ENCODE results near the gene CEP112.
"Not testable (repeated sequence)": the region's sequence is repeated elsewhere in the genome, so short reads cannot be mapped to it uniquely, and the experiment has no call there.

CEP112 gene

GRCh38 chr17:66089764-66090163 lies 102.2 kb downstream of the CEP112 start:
- TF ChIP-seq CTCF (IDR thresholded peaks at IDR 0.05; ENCODE audit: low read depth, low read length): no peak
- H3K4me1 ChIP-seq: no peaks in the 10 kb centered on the region
- DNase-seq: no peak
- H3K9me3 ChIP-seq: no peaks in the 10 kb centered on the region
- H3K36me3 ChIP-seq: no peaks in the 10 kb centered on the region
- H3K27me3 ChIP-seq: no peaks in the 10 kb centered on the region
- no peak overlapping the region for H3K4me3 ChIP-seq (ENCODE audit: low read depth, low read length)

GRCh38 chr17:66088173-66088572 lies 103.8 kb downstream of the CEP112 start:
- Histone ChIP-seq H3K4me1 (no peaks in the 10 kb centered on the region), H3K9me3 (no peaks in the 10 kb centered on the region), H3K27me3 (no peaks in the 10 kb centered on the region), H3K4me3 (ENCODE audit: low read depth, low read length) (no peak overlapping the region), H3K36me3 (no peaks in the 10 kb centered on the region)
- no peak for DNase-seq
- no peak for TF ChIP-seq CTCF (IDR thresholded peaks at IDR 0.05; ENCODE audit: low read depth, low read length)

GRCh38 chr17:66087073-66087472 lies 104.9 kb downstream of the CEP112 start:
- H3K36me3 ChIP-seq: no peaks in the 10 kb centered on the region
- DNase-seq: no peak
- no peaks in the 10 kb centered on the region for H3K9me3 ChIP-seq
- no peak overlapping the region for H3K4me3 ChIP-seq (ENCODE audit: low read depth, low read length)
- H3K27me3 ChIP-seq: no peaks in the 10 kb centered on the region
- no peak for TF ChIP-seq CTCF (IDR thresholded peaks at IDR 0.05; ENCODE audit: low read depth, low read length)
- H3K4me1 ChIP-seq: no peaks in the 10 kb centered on the region

GRCh38 chr17:66085221-66085620 lies 106.7 kb downstream of the CEP112 start:
- TF ChIP-seq CTCF (IDR thresholded peaks at IDR 0.05; ENCODE audit: low read depth, low read length): no peak
- no peak for DNase-seq
- Histone ChIP-seq H3K4me1 (no peaks in the 10 kb centered on the region), H3K27me3 (no peaks in the 10 kb centered on the region), H3K36me3 (no peaks in the 10 kb centered on the region), H3K9me3 (no peaks in the 10 kb centered on the region), H3K4me3 (ENCODE audit: low read depth, low read length) (no peak overlapping the region)

- not testable (repeated sequence) for H3K4me1 ChIP-seq; H3K4me3 ChIP-seq (ENCODE audit: low read depth, low read length); H3K27me3 ChIP-seq; H3K9me3 ChIP-seq; DNase-seq; H3K36me3 ChIP-seq
These were observed 111.3 kb downstream of the CEP112 start for GRCh38 chr17:66080670-66081069.

- Histone ChIP-seq H3K36me3 (no peaks in the 10 kb centered on the region), H3K4me3 (ENCODE audit: low read depth, low read length) (no peak overlapping the region), H3K9me3 (no peaks in the 10 kb centered on the region), H3K27me3 (no peaks in the 10 kb centered on the region; the same call in 1 of the 2 replicates), H3K4me1 (no peaks in the 10 kb centered on the region)
- DNase-seq: no peak
- no peak for TF ChIP-seq CTCF (IDR thresholded peaks at IDR 0.05; ENCODE audit: low read depth, low read length)
These were observed 115.3 kb downstream of the CEP112 start for GRCh38 chr17:66076546-66077190.

Data from BE2C (cell line).